Body of pancreas (tissue), 4 donors: ENCODE results near the gene MRPL27. TPM values are rescaled to one million over a fixed set of nuclear protein-coding genes. Genes with fewer than 3 reads are reported as not detected.
"Not testable (repeated sequence)": the region's sequence is repeated elsewhere in the genome, so short reads cannot be mapped to it uniquely, and the experiment has no call there.

Source experiments
- ATAC-seq: fragments of 150-250 bp; one replicate; pipeline ENCODE4 v1.9.1; 2016
- DNase-seq, 4 donors: peaks; one replicate each; pipeline ENCODE4 v3.0.0-alpha.2; 2019
- H3K27ac ChIP-seq, 4 donors: fragments of 200-600 bp; sonication (generic); 1 replicate in 3 of 4; 2 replicates in 1 of 4; pipeline versions ENCODE4 v1.5.1 to v1.6.1; 2016 to 2019; ENCODE audit warnings: mild to moderate bottlenecking in 1 of 4, mixed read lengths in 1 of 4, moderate library complexity in 1 of 4
- H3K27me3 ChIP-seq, 2 donors: fragments of 200-600 bp; sonication (generic); one replicate each; pipeline ENCODE4 v1.6.0; 2016; ENCODE audit warnings: mild to moderate bottlenecking in 1 of 2
- H3K36me3 ChIP-seq, 2 donors: fragments of 200-600 bp; sonication (generic); replicated peaks in 1 of 2; 2 replicates each; pipeline ENCODE4 v1.5.1; 2016; ENCODE audit warnings: low read depth in 2 of 2; ENCODE audit not compliant: insufficient read depth in 1 of 2
- H3K4me1 ChIP-seq: fragments of 200-600 bp; sonication (generic); one replicate; pipeline ENCODE4 v1.6.0; 2016
- H3K4me3 ChIP-seq, 2 donors: fragments of 200-600 bp; sonication (generic); 1 replicate in 1 of 2; 2 replicates in 1 of 2; pipeline ENCODE4 v1.5.1; 2016 to 2019
- H3K9me3 ChIP-seq, 3 donors: fragments of 200-600 bp; sonication (generic); 1 replicate in 2 of 3; 2 replicates in 1 of 3; pipeline ENCODE4 v1.5.1; 2016
- POLR2A ChIP-seq, 3 donors: fragments of 450-650 bp; IDR thresholded peaks; one replicate each; pipeline ENCODE4 v1.6.1; 2016; ENCODE audit warnings: antibody characterized with exemption in 3 of 3, mild to moderate bottlenecking in 2 of 3
- WGBS, 2 donors: methylation state at CpG; one replicate each; pipeline ENCODE4 v1.1.5; 2017; 5-methylcytosine and 5-hydroxymethylcytosine counted together
- intact Hi-C: fragments of 100-400 bp; cut with DNase I; formaldehyde crosslinking; loops from one replicate; pipeline ENCODE4 v1.15.1; 2023
- total RNA-seq, 2 donors: library from RNA; depleted of rRNA; stranded (reverse); fragments of >200 nt; gene quantifications; one replicate each; pipeline ENCODE4 v1.1.0, GENCODE V29; 2016
- TF ChIP-seq, protein P1 (sequence below), 7 experiments: fragments of 450-650 bp in 4 of 7; fragments of 200-600 bp in 3 of 7; sonication (generic) in 3 of 7; IDR thresholded peaks; one replicate each; pipeline ENCODE4 v1.5.1; 2016 to 2019; ENCODE audit warnings: antibody characterized with exemption in 7 of 7

MRPL27 gene
- total RNA-seq, 2 donors from 2014 or later: 26.5 to 31.3 TPM

DNA sequence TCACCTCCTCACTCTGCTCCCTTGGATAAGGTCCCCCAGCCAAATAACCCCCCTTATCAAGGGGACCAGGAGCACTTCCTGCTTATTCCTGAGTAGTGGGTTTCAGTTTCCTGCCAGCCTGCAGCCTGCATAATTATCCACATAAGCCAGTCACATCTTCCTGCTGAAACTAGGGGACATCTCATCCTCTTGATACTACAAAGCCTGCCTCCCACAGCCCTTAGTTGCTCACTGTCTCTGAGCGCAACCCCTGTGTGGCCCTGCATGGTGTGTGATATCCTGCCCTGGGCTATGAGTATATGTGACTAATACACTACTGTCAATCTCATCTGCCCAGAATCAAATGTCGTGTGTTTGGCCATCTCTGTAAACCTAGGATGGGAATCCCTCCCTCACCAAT lies 35.0 kb downstream of the MRPL27 start:
- no peak for TF ChIP-seq POLR2A (IDR thresholded peaks at IDR 0.05)
- TF ChIP-seq, protein P1, sequence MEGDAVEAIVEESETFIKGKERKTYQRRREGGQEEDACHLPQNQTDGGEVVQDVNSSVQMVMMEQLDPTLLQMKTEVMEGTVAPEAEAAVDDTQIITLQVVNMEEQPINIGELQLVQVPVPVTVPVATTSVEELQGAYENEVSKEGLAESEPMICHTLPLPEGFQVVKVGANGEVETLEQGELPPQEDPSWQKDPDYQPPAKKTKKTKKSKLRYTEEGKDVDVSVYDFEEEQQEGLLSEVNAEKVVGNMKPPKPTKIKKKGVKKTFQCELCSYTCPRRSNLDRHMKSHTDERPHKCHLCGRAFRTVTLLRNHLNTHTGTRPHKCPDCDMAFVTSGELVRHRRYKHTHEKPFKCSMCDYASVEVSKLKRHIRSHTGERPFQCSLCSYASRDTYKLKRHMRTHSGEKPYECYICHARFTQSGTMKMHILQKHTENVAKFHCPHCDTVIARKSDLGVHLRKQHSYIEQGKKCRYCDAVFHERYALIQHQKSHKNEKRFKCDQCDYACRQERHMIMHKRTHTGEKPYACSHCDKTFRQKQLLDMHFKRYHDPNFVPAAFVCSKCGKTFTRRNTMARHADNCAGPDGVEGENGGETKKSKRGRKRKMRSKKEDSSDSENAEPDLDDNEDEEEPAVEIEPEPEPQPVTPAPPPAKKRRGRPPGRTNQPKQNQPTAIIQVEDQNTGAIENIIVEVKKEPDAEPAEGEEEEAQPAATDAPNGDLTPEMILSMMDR (IDR thresholded peaks at IDR 0.05): no peak
- intact Hi-C loops: no loop called here
- ATAC-seq: no peak
- Histone ChIP-seq H3K27ac (no peak overlapping the region), H3K4me1 (no peaks in the 10 kb centered on the region), H3K27me3 (no peaks in the 10 kb centered on the region), H3K9me3 (no peaks in the 10 kb centered on the region), H3K36me3 (no peaks in the 10 kb centered on the region), H3K4me3 (no peak overlapping the region)
- no peak for DNase-seq
- 86 to 87% methylated on average over 2 of the region's 2 CpGs for WGBS, 2 donors

DNA sequence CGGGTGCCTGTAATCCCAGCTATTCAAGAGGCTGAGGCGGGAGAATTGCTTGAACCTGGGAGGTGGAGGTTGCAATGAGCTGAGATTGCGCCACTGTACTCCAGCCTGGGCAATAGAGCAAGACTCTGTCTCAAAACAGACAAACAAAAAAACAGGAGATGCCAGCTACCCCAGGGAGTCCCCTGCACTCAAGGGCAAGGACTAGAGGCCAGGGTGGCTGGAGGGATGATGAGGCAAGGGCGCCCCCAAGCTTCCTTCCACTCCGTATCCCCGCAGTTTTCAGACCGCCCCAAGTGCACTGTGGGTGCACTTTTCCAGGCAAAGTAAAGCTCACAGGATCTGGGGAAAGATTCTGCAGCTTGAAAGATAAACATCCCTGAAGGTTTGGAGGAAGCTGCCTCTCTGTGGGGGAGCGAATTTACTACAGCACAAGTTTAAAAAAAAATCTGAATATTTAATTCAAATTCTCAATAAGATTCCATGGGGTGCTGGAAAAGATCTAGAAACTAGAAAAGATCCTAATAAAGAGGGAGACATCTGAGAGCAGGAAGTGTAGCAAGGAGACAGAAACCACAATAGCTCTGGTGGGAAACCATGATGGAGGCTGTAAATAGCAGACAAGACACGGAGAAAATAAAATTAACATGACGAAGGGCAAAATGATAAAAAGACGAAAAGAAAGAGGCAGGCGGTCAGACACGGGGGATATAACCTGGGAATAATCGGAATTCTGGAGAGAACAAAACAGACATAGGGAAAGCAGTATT lies 39.5 kb downstream of the MRPL27 start:
- intact Hi-C loops, H3K4me3 ChIP-seq, H3K27me3 ChIP-seq, H3K4me1 ChIP-seq, DNase-seq, H3K27ac ChIP-seq, H3K36me3 ChIP-seq, ATAC-seq, H3K9me3 ChIP-seq: not testable (repeated sequence)
- 60 to 63% methylated on average over 13 to 14 of the region's 14 CpGs for WGBS, 2 donors

DNA sequence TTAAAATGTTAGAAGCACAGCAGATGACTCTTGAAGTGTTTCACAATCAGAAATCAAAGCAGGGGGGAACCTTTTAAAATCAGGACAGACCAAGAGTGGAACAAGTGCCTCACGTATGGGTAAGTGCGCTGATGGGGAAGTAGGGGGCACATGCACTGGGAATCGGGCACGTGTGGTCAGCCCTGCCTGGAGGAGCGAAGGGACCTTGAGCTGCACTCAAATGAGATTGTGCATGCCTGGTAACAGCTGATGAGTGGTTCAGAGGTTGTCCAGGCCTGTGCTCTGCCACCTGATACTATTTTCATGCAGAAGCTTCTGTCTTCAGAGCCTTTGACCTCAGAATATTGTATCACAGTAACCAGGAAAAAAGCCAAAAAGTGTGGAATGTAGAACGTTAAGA lies 40.8 kb downstream of the MRPL27 start:
- Histone ChIP-seq H3K27ac (no peak overlapping the region), H3K36me3 (no peaks in the 10 kb centered on the region), H3K27me3 (no peaks in the 10 kb centered on the region), H3K9me3 (no peaks in the 10 kb centered on the region), H3K4me1 (no peaks in the 10 kb centered on the region), H3K4me3 (no peak overlapping the region)
- no peak for DNase-seq
- no peak for TF ChIP-seq POLR2A (IDR thresholded peaks at IDR 0.05)
- TF ChIP-seq, protein P1 (IDR thresholded peaks at IDR 0.05): no peak
- ATAC-seq: no peak
- intact Hi-C loops: no loop called here
- 42 to 44% methylated on average over 6 of the region's 6 CpGs for WGBS, 2 donors

DNA sequence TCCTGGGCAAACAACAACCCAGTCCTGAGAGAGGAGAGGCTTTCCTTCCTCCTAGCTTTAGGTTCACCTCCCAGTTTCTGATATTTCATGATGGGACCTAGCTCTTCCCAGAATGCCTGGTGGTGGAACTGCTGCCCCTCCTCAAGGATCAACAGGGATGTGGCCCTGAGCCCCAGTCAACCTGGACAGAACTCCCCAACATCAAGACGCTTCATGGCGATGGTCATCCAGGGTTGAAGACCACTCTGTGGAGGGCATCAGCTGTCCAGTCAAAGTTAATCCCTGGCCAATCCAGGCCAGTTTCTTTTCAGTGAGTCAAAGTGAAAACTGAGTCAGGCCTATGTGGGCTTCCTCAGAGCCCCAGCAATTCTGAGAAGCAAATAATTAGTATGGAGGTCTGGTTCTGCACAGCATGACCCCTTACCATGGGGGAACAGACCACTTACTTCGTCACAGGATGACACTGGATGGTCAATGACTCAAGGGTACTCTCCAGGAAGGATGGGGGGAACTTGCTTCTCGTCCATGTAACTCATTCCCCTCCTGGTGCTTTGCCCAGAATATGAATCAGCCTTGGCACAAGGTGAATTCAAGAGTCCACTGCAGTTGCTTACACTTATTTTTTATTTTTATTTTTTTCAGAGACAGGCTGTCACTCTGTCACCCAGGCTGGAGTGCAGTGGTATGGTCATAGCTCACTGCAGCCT lies 41.7 kb downstream of the MRPL27 start:
- Histone ChIP-seq H3K27ac (no peak overlapping the region), H3K4me1 (no peaks in the 10 kb centered on the region), H3K36me3 (no peaks in the 10 kb centered on the region), H3K9me3 (no peaks in the 10 kb centered on the region), H3K27me3 (no peaks in the 10 kb centered on the region), H3K4me3 (no peak overlapping the region)
- 67 to 76% methylated on average over 1 to 4 of the region's 4 CpGs for WGBS, 2 donors
- no peak for ATAC-seq
- DNase-seq: no peak
- TF ChIP-seq POLR2A (IDR thresholded peaks at IDR 0.05): no peak
- TF ChIP-seq, protein P1 (IDR thresholded peaks at IDR 0.05): no peak
- intact Hi-C loops: no loop called here

DNA sequence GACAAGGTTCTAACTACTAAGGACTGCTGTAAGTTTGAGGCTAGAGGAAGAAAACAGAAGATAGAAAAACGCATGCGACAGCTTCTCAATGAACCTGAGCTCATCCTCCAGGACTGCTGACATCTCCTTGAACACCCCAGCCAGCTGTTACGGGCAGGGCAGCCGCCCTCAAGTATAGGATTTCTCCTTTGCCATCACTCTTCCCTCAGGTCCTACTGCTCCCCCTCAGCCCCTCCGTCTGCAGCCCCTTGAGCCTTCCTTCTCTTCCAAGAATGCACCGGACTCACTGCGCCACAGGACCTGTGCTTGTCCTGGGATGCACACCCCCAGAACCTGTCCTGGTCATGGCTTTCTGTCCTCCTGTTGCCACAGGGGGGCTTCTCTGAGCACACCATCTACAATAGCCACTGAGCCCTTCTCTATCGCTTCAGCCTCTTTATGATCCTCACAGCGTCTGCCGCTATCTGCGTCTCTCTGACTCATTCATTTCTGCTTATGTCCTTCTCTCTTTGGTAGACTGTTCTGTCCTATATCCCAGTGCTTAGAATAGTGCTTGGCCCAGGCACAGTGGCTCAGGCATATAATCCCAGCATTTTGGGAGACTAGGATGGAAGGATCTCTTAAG lies 42.7 kb downstream of the MRPL27 start:
- no peaks in the 10 kb centered on the region for H3K9me3 ChIP-seq
- no peaks in the 10 kb centered on the region for H3K27me3 ChIP-seq
- TF ChIP-seq POLR2A (IDR thresholded peaks at IDR 0.05): no peak
- TF ChIP-seq, protein P1 (IDR thresholded peaks at IDR 0.05): no peak
- ATAC-seq (no peak), DNase-seq (no peak)
- no peaks in the 10 kb centered on the region for H3K36me3 ChIP-seq
- H3K4me1 ChIP-seq: no peaks in the 10 kb centered on the region
- intact Hi-C loops: no loop called here
- H3K27ac ChIP-seq: no peak overlapping the region
- H3K4me3 ChIP-seq: no peak overlapping the region
- 79 to 90% methylated on average over 11 of the region's 11 CpGs for WGBS, 2 donors
